A549 (cell line): ENCODE measurements around the gene ATXN2. TPM values are rescaled to one million over a fixed set of nuclear protein-coding genes. Genes with fewer than 3 reads are reported as not detected.
"Not testable (repeated sequence)": the region's sequence is repeated elsewhere in the genome, so short reads cannot be mapped to it uniquely, and the experiment has no call there.

Source experiments
- ATAC-seq, 2 experiments: fragments of 200-7000 bp in 1 of 2; fragments of >200 bp in 1 of 2; cut with Nextera tagmentation in 1 of 2; cut with Tn5 transposase in 1 of 2; 3 replicates each; pipeline versions ENCODE4 v1.8.0 to v1.9.1; 2018 to 2020; ENCODE audit warnings: mild to moderate bottlenecking in 1 of 2, moderate library complexity in 1 of 2
- CTCF ChIA-PET: fragments of 300-600 bp; sonication (Branson Sonifier 250); formaldehyde crosslinking; extraction: SDS; loops from one replicate; lab custom pipeline; 2021; ENCODE audit warnings: antibody characterized with exemption, inconsistent platforms; lab: Yijun Ruan, JAX
- POLR2A ChIA-PET: fragments of 350-600 bp; formaldehyde crosslinking; extraction: SDS; loops from one replicate; lab custom pipeline; 2021; ENCODE audit warnings: antibody characterized with exemption, inconsistent platforms; lab: Yijun Ruan, JAX
- DNase-seq, 2 experiments: peaks; one replicate each; pipeline versions ENCODE4 v3.0.0 to v3.0.0-alpha.2; 2011 to 2016; ENCODE audit warnings: low read depth in 1 of 2, low spot score in 1 of 2
- FAIRE-seq: peaks from 2 replicates; lab custom pipeline; 2011; peaks lifted over from hg19 to GRCh38; lab: Jason Lieb, UNC
- H3K27ac ChIP-seq, 2 experiments: fragments of >200 bp; sonication (Bioruptor Twin); formaldehyde crosslinking; 3 replicates each; pipeline ENCODE4 v1.5.1; 2016 to 2017
- H3K4me1 ChIP-seq: fragments of >200 bp; sonication (Bioruptor Twin); formaldehyde crosslinking; 3 replicates; pipeline ENCODE4 v1.6.1; 2016
- H3K4me2 ChIP-seq: fragments of >200 bp; sonication (Bioruptor Twin); formaldehyde crosslinking; 3 replicates; pipeline ENCODE4 v1.6.1; 2016
- H3K4me3 ChIP-seq: fragments of >200 bp; sonication (Bioruptor Twin); formaldehyde crosslinking; 3 replicates; pipeline ENCODE4 v1.5.1; 2016
- H3K9me3 ChIP-seq: fragments of >200 bp; sonication (Bioruptor Twin); formaldehyde crosslinking; 3 replicates; pipeline ENCODE4 v1.6.1; 2016
- BHLHE40 ChIP-seq: IDR thresholded peaks from 2 replicates; pipeline ENCODE4 v1.6.1; 2012; ENCODE audit warnings: low read depth, low read length, inconsistent platforms
- CBX2 ChIP-seq: fragments of 200-600 bp; sonication (generic); IDR thresholded peaks from 2 replicates; pipeline ENCODE4 v1.6.1; 2016; ENCODE audit warnings: low read depth, mild to moderate bottlenecking, borderline replicate concordance
- CHD2 ChIP-seq: fragments of 150-350 bp; IDR thresholded peaks from 2 replicates; pipeline ENCODE4 v1.6.1; 2014; ENCODE audit warnings: low read length; ENCODE audit not compliant: partially characterized antibody
- GATA3 ChIP-seq: IDR thresholded peaks from 2 replicates; pipeline ENCODE4 v1.6.1; 2012; ENCODE audit warnings: borderline replicate concordance
- HDAC2 ChIP-seq: fragments of 200-600 bp; sonication (generic); IDR thresholded peaks from 2 replicates; pipeline ENCODE4 v1.6.1; 2016
- HMGXB4 ChIP-seq: fragments of 250-450 bp; sonication (Bioruptor Pico); IDR thresholded peaks from 2 replicates; pipeline ENCODE4 v1.5.0; 2021; ENCODE audit warnings: mild to moderate bottlenecking, moderate library complexity, borderline replicate concordance
- HOXA7 ChIP-seq: fragments of 250-450 bp; sonication (Bioruptor Pico); IDR thresholded peaks from 2 replicates; pipeline ENCODE4 v1.5.0; 2020; ENCODE audit warnings: mild to moderate bottlenecking, moderate library complexity
- HOXB5 ChIP-seq: fragments of 250-450 bp; sonication (Bioruptor Pico); IDR thresholded peaks from 2 replicates; pipeline ENCODE4 v1.5.0; 2020; ENCODE audit warnings: mild to moderate bottlenecking, moderate library complexity
- KDM1A ChIP-seq: fragments of 200-600 bp; sonication (generic); IDR thresholded peaks from 2 replicates; pipeline ENCODE4 v1.6.1; 2016; ENCODE audit warnings: low read depth, mild to moderate bottlenecking
- KDM5A ChIP-seq: fragments of 200-600 bp; sonication (generic); IDR thresholded peaks from 2 replicates; pipeline ENCODE4 v1.6.1; 2016; ENCODE audit warnings: antibody characterized with exemption, mild to moderate bottlenecking
- MAX ChIP-seq: IDR thresholded peaks from 2 replicates; pipeline ENCODE4 v1.6.1; 2012
- POLR2AphosphoS2 ChIP-seq: conservative IDR thresholded peaks from 2 replicates; pipeline ENCODE4 v1.6.1; 2012; ENCODE audit warnings: low read length, improper control_type of control experiment, inconsistent platforms
- RARB ChIP-seq: fragments of 250-450 bp; sonication (Bioruptor Pico); IDR thresholded peaks from 2 replicates; pipeline ENCODE4 v1.8.0; 2021; ENCODE audit warnings: mild to moderate bottlenecking, moderate library complexity
- RNF2 ChIP-seq: fragments of 200-600 bp; sonication (generic); IDR thresholded peaks from 2 replicates; pipeline ENCODE4 v1.6.1; 2016; ENCODE audit warnings: low read depth, mild to moderate bottlenecking, antibody characterized with exemption, moderate library complexity, borderline replicate concordance
- TP53 ChIP-seq: fragments of 250-450 bp; sonication (Bioruptor Pico); IDR thresholded peaks from 2 replicates; pipeline ENCODE4 v1.5.0; 2021; ENCODE audit warnings: mild to moderate bottlenecking, moderate library complexity
- ZNF302 ChIP-seq: fragments of 250-450 bp; sonication (Bioruptor Pico); IDR thresholded peaks from 2 replicates; pipeline ENCODE4 v1.9.0; 2021; ENCODE audit warnings: inconsistent platforms, mild to moderate bottlenecking, moderate library complexity
- WGBS: methylation state at CpG from one replicate; pipeline ENCODE4 v1.1.6; 2017; ENCODE audit errors: missing lambda C conversion rate; 5-methylcytosine and 5-hydroxymethylcytosine counted together
- polyA plus RNA-seq, 4 experiments: library from polyadenylated mRNA; depleted of rRNA in 3 of 4; stranded (reverse); fragments of >200 nt; fragmentation: RNase III in 1 of 4; extraction: RNeasy Plus Mini Kit Qiagen cat#74134 plus additional on column Dnase treatment in 1 of 4; gene quantifications; 2 replicates in 3 of 4; 3 replicates in 1 of 4; pipeline ENCODE4 v1.2.3, GENCODE V29; 2011 to 2017
- TF ChIP-seq, protein P1 (sequence below): fragments of 200-600 bp; sonication (generic); IDR thresholded peaks from 2 replicates; pipeline ENCODE4 v1.6.1; 2016; ENCODE audit warnings: antibody characterized with exemption, mild to moderate bottlenecking, moderate library complexity
- TF ChIP-seq, protein P2 (sequence below): IDR thresholded peaks from 2 replicates; pipeline ENCODE4 v1.6.1; 2012; ENCODE audit warnings: low read depth, borderline replicate concordance

Gene ATXN2
- polyA plus RNA-seq, 2 of the 4 experiments (the other 2 are of a cell fraction): 24.8 to 30.6 TPM

- ChIA-PET CTCF (interaction anchor here (0.6 kb wide), 1 partner anchor 870 kb away, joined by 4 read pairs; no protein-coding TSS in a partner anchor), POLR2A (no interaction called here)
- ATAC-seq (peak in 1 of 2 experiments; percentile 27; a peak in 3 of 6 replicates), DNase-seq (no peak), FAIRE-seq (no peak)
- no peaks in the 10 kb centered on the region for H3K4me1 ChIP-seq
- H3K27ac ChIP-seq: no peak overlapping the region
- H3K9me3 ChIP-seq: no peaks in the 10 kb centered on the region
- H3K4me3 ChIP-seq: no peak overlapping the region
- TF ChIP-seq TP53 (CRISPR knock-in tag) (no peak), KDM1A (no peak), KDM5A (no peak), CHD2 (no peak), ZNF302 (no peak)
- TF ChIP-seq, protein P1, sequence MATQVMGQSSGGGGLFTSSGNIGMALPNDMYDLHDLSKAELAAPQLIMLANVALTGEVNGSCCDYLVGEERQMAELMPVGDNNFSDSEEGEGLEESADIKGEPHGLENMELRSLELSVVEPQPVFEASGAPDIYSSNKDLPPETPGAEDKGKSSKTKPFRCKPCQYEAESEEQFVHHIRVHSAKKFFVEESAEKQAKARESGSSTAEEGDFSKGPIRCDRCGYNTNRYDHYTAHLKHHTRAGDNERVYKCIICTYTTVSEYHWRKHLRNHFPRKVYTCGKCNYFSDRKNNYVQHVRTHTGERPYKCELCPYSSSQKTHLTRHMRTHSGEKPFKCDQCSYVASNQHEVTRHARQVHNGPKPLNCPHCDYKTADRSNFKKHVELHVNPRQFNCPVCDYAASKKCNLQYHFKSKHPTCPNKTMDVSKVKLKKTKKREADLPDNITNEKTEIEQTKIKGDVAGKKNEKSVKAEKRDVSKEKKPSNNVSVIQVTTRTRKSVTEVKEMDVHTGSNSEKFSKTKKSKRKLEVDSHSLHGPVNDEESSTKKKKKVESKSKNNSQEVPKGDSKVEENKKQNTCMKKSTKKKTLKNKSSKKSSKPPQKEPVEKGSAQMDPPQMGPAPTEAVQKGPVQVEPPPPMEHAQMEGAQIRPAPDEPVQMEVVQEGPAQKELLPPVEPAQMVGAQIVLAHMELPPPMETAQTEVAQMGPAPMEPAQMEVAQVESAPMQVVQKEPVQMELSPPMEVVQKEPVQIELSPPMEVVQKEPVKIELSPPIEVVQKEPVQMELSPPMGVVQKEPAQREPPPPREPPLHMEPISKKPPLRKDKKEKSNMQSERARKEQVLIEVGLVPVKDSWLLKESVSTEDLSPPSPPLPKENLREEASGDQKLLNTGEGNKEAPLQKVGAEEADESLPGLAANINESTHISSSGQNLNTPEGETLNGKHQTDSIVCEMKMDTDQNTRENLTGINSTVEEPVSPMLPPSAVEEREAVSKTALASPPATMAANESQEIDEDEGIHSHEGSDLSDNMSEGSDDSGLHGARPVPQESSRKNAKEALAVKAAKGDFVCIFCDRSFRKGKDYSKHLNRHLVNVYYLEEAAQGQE: no peak
- WGBS: 43% methylated on average over 3 of the region's 3 CpGs
- H3K4me2 ChIP-seq: no peak overlapping the region
These were observed 7.7 kb upstream of the ATXN2 start for GRCh38 chr12:111606767-111607230.

DNA sequence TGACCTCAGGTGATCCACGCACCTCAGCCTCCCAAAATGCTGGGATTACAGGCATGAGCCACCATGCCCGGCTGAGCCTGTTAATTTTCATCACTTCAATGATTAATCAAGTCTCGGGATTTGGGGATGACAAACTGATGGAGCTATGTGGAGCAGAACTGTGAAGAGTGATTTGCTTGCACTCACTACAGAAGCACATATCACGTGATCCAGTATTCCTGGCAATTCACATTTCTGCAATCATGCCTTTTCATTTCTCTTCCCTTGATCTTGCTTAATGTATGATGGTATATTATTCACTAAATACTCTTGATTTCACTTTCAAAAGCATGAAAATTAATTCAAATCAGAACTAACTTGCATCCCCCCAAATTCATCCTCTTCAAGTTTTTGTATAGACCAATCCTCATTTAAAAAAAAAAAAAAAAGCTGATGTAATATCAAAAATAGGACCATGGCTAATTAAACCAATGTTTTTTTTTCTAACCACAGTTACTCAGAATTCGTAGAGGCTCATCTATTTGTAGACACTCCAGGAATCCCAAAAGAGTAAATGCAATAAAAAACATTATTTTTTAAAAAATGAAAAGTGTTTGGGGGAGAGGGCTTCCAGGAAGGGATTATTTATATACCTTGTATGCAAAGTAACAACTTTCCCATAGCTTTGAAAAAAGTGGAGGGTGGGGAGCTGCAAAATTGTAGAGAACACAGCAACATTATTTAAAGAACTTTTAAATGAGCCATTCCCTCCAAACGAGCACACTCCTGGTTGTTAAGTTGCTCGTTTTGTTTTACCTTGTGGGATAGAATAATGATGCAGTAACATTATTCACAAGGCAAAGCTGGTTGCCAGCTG lies 7.0 kb upstream of the ATXN2 start:
- POLR2A ChIA-PET: interaction anchor here (0.6 kb wide), 1 partner anchor 123 kb away, joined by 3 read pairs; no protein-coding TSS in a partner anchor

DNA sequence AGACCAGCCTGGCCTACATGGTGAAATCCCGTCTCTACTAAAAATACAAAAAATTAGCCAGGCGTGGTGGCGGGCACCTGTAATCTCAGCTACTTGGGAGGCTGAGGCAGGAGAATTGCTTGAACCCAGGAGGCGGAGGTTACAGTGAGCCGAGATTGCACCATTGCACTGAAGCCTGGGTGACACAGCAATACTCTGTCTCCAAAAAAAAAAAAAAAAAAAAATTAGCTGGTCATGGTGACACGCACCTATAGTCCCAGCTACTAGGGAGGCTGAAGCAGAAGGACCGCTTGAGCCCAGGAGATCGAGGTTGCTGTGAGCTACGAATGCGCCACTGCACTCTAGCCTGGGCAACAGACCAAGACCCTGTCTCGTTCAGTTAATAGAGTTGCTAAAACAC lies 3.7 kb upstream of the ATXN2 start:
- H3K4me3 ChIP-seq, FAIRE-seq, H3K9me3 ChIP-seq, H3K4me2 ChIP-seq, H3K27ac ChIP-seq, DNase-seq, ATAC-seq, H3K4me1 ChIP-seq, POLR2A ChIA-PET: not testable (repeated sequence)
- CTCF ChIA-PET: interaction anchor here (0.9 to 1.2 kb wide), 3 partner anchors 9 to 206 kb away, joined by 3 to 4 read pairs (median 3); no protein-coding TSS in a partner anchor
- WGBS: 92% methylated on average over 11 of the region's 11 CpGs

More for the DNA sequence above, 7.0 kb upstream of the ATXN2 start:
- TF ChIP-seq RARB (CRISPR knock-in tag) (no peak), MAX (no peak), RNF2 (no peak), HDAC2 (no peak), GATA3 (no peak), HOXA7 (CRISPR knock-in tag) (no peak), HMGXB4 (CRISPR knock-in tag) (no peak), BHLHE40 (no peak), POLR2AphosphoS2 (no peak), CBX2 (no peak), HOXB5 (CRISPR knock-in tag) (no peak)
- TF ChIP-seq, protein P1: no peak
- TF ChIP-seq, protein P2, sequence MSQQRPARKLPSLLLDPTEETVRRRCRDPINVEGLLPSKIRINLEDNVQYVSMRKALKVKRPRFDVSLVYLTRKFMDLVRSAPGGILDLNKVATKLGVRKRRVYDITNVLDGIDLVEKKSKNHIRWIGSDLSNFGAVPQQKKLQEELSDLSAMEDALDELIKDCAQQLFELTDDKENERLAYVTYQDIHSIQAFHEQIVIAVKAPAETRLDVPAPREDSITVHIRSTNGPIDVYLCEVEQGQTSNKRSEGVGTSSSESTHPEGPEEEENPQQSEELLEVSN: no peak
- DNase-seq (no peak), ATAC-seq (no peak), FAIRE-seq (no peak)
- Histone ChIP-seq H3K4me2 (no peak overlapping the region), H3K9me3 (no peaks in the 10 kb centered on the region), H3K4me3 (no peak overlapping the region), H3K4me1 (no peaks in the 10 kb centered on the region), H3K27ac (no peak overlapping the region)
- CTCF ChIA-PET: interaction anchor here (0.6 kb wide), 1 partner anchor 870 kb away, joined by 4 read pairs; no protein-coding TSS in a partner anchor
- 65% methylated on average over 7 of the region's 7 CpGs for WGBS
